Neural cell (in vitro differentiated cells): ENCODE results near the gene SEMA7A. TPM values are rescaled to one million over a fixed set of nuclear protein-coding genes. Genes with fewer than 3 reads are reported as not detected.
A peak's percentile ranks its signal among the peaks of the same experiment; 100 is the strongest.

Experiments
- H2AFZ ChIP-seq: fragments of 200-600, 300-800 bp; sonication (generic), shearing (Covaris generic); 2 replicates; pipeline ENCODE4 v1.6.0; 2014; ENCODE audit warnings: low read depth, mild to moderate bottlenecking, antibody characterized with exemption, low read length, moderate library complexity
- H3F3A ChIP-seq: fragments of 200-600 bp; shearing (Covaris generic); 2 replicates; pipeline ENCODE4 v1.6.1; 2016; ENCODE audit warnings: mild to moderate bottlenecking, moderate library complexity, mixed read lengths, antibody characterized with exemption, low read length; ENCODE audit not compliant: insufficient read depth, poor library complexity, severe bottlenecking
- H3K27ac ChIP-seq: fragments of 200-600, 300-800 bp; sonication (generic), shearing (Covaris generic); 2 replicates; pipeline ENCODE4 v1.5.1; 2014; ENCODE audit warnings: mild to moderate bottlenecking, low read length, moderate library complexity
- H3K27me3 ChIP-seq: fragments of 300-800, 200-600 bp; sonication (generic), shearing (Covaris generic); 2 replicates; pipeline ENCODE4 v1.6.0; 2014; ENCODE audit warnings: mild to moderate bottlenecking, low read depth, low read length, moderate library complexity; ENCODE audit not compliant: insufficient read depth
- H3K36me3 ChIP-seq: fragments of 300-800, 200-600 bp; sonication (generic), shearing (Covaris generic); 2 replicates; pipeline ENCODE4 v1.5.1; 2014; ENCODE audit warnings: mild to moderate bottlenecking, antibody characterized with exemption, low read length, moderate library complexity; ENCODE audit not compliant: insufficient read depth
- H3K4me2 ChIP-seq: fragments of 300-800, 200-600 bp; sonication (generic), shearing (Covaris generic); 2 replicates; pipeline ENCODE4 v1.6.0; 2014; ENCODE audit warnings: mild to moderate bottlenecking, low read length
- H3K4me3 ChIP-seq: fragments of 300-800, 200-600 bp; sonication (generic), shearing (Covaris generic); 2 replicates; pipeline ENCODE4 v1.5.1; 2014; ENCODE audit warnings: mild to moderate bottlenecking, low read length, moderate library complexity
- H3K79me2 ChIP-seq: fragments of 200-600 bp; shearing (Covaris generic); replicated peaks from 2 replicates; pipeline ENCODE4 v1.6.0; 2014; ENCODE audit warnings: mild to moderate bottlenecking, low read length, moderate library complexity; ENCODE audit not compliant: insufficient read depth
- H3K9ac ChIP-seq: fragments of 300-800, 200-600 bp; sonication (generic), shearing (Covaris generic); 2 replicates; pipeline ENCODE4 v1.6.1; 2016; ENCODE audit warnings: mild to moderate bottlenecking, low read length, mixed read lengths
- H3K9me2 ChIP-seq: fragments of 200-600 bp; shearing (Covaris generic); 2 replicates; pipeline ENCODE4 v1.6.1; 2016; ENCODE audit warnings: mild to moderate bottlenecking, low read length, mixed read lengths; ENCODE audit not compliant: insufficient read depth
- H3K9me3 ChIP-seq: fragments of 200-600, 300-800 bp; sonication (generic), shearing (Covaris generic); 2 replicates; pipeline ENCODE4 v1.6.1; 2016; ENCODE audit warnings: mild to moderate bottlenecking, mixed run types, low read length, moderate library complexity, mixed read lengths
- H4K20me1 ChIP-seq: fragments of 200-600 bp; shearing (Covaris generic); 2 replicates; pipeline ENCODE4 v1.6.1; 2016; ENCODE audit warnings: mild to moderate bottlenecking, mixed run types; ENCODE audit not compliant: insufficient read depth
- EP300 ChIP-seq: fragments of 450-650 bp; conservative IDR thresholded peaks from 2 replicates; pipeline ENCODE4 v1.6.1; 2014; ENCODE audit warnings: antibody characterized with exemption, mild to moderate bottlenecking, moderate library complexity; ENCODE audit not compliant: poor library complexity, severe bottlenecking
- EZH2 ChIP-seq: fragments of 200-600, 300-800 bp; shearing (Covaris generic), sonication (generic); IDR thresholded peaks from 2 replicates; pipeline ENCODE4 v1.6.1; 2014; ENCODE audit warnings: antibody characterized with exemption, low read length, borderline replicate concordance, mild to moderate bottlenecking; ENCODE audit not compliant: insufficient read depth, poor library complexity, severe bottlenecking
- MXI1 ChIP-seq: fragments of 450-650 bp; conservative IDR thresholded peaks from 2 replicates; pipeline ENCODE4 v1.6.1; 2014; ENCODE audit warnings: antibody characterized with exemption, mild to moderate bottlenecking; ENCODE audit not compliant: poor library complexity, severe bottlenecking
- POLR2AphosphoS5 ChIP-seq: IDR thresholded peaks from 2 replicates; pipeline ENCODE4 v1.6.1; 2012
- RAD21 ChIP-seq: fragments of 450-650 bp; conservative IDR thresholded peaks from 2 replicates; pipeline ENCODE4 v1.6.1; 2014; ENCODE audit warnings: antibody characterized with exemption, mild to moderate bottlenecking, moderate library complexity
- SMC3 ChIP-seq: fragments of 450-650 bp; conservative IDR thresholded peaks from 2 replicates; pipeline ENCODE4 v1.6.1; 2014; ENCODE audit warnings: antibody characterized with exemption, mild to moderate bottlenecking, moderate library complexity; ENCODE audit not compliant: poor library complexity
- TAF1 ChIP-seq: IDR thresholded peaks from 2 replicates; pipeline ENCODE4 v1.6.1; 2012; ENCODE audit warnings: low read depth
- polyA plus RNA-seq: library from polyadenylated mRNA; depleted of rRNA; stranded (reverse); fragments of >200 nt; gene quantifications from 2 replicates; pipeline ENCODE4 v1.2.3, GENCODE V29; 2014
- TF ChIP-seq, protein P1 (sequence below): IDR thresholded peaks from 2 replicates; pipeline ENCODE4 v1.6.1; 2012; ENCODE audit warnings: borderline replicate concordance
- TF ChIP-seq, protein P2 (sequence below): fragments of 450-650 bp; IDR thresholded peaks from 2 replicates; pipeline ENCODE4 v1.5.1; 2014; ENCODE audit warnings: antibody characterized with exemption, mild to moderate bottlenecking, moderate library complexity; ENCODE audit not compliant: poor library complexity, severe bottlenecking

Gene SEMA7A
- polyA plus RNA-seq, 1 donor from 2014 or later = 28.8 TPM

DNA sequence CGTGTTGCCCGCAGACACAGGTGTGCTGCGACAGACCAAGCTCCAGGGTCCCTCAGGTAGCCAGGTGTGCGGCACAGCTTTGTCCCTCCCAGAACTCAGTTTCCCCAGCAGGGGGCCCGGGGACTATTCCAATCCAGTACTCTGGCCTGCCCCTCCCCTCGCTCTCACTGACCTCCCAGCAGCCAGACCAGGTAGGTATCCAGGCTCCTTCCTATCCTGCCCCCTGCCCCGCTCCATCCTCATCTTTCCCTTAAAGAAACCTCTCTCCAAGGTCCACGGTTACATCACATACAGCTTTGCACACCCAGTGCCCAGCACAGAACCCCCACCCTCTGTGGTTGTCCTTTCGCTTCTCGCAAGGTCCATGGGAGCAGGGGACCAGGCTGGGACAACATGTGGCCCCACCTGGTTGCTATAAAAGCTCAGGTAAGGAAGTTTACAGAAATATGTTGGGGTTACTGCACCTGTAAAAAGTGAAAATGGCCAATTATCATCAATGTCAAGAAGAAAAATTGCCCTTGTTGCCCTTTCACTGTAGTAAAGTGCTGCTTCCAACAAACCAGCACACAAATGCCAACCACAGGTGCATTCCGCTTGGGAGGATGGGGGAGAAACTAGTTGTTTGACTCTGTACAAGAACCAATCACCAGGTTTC is 59.0 kb downstream of the SEMA7A start (continued):
- no peak for TF ChIP-seq EZH2

DNA sequence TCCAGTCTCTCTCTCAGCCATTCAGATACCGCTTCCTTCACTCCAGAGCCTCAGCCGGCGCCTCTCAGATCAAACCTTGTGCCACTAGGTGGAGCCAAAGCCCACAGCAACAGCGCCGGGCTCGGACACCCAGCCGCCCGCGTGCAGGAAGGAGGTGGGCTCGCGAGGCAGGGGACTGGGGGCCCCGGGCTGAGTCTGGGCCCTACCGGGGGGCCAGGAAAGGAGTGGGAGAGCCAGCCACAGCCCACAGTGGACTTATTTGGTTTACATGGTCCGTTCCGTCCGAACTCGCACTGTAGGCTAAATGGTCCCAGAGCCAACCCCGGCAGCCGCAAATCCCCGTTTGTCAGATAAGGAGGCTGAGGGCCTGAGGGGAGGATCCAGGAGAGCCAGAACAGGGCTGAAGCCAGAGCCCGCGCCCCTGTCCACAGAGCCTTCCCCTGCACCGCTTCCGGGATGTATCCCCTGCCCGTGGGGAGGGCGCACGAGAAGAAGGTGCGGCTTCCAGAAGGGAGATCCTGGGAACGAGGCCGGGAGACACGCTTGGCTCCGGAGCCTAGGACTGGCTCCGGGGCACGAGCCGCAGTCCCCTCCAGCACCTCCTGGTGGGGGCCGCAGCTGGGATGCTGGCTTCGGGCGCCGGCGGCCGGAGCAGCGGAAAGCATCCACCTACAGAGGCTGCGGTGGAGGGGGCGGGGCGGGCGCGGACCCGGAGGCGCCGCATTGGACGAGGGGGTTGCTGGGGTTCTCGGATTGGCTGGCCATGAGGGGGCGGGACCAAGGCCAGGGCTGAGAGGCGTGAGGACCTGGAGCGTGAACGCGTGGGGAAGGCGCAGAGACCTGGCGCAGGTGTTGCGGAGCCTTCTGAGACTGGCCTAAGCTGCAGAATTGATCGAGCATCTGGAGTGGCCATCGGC is 59.8 kb downstream of the SEMA7A start:
- peak overlapping the region; percentile 91 for H3K4me2 ChIP-seq
- no peaks in the 10 kb centered on the region for H3K36me3 ChIP-seq
- H4K20me1 ChIP-seq = no peaks in the 10 kb centered on the region
- peak overlapping the region; percentile 60 for H2AFZ ChIP-seq
- peak overlapping the region; percentile 45 for H3K27ac ChIP-seq
- TF ChIP-seq EP300 = peak; percentile 15
- TF ChIP-seq EZH2 = no peak
- TF ChIP-seq, protein P1, sequence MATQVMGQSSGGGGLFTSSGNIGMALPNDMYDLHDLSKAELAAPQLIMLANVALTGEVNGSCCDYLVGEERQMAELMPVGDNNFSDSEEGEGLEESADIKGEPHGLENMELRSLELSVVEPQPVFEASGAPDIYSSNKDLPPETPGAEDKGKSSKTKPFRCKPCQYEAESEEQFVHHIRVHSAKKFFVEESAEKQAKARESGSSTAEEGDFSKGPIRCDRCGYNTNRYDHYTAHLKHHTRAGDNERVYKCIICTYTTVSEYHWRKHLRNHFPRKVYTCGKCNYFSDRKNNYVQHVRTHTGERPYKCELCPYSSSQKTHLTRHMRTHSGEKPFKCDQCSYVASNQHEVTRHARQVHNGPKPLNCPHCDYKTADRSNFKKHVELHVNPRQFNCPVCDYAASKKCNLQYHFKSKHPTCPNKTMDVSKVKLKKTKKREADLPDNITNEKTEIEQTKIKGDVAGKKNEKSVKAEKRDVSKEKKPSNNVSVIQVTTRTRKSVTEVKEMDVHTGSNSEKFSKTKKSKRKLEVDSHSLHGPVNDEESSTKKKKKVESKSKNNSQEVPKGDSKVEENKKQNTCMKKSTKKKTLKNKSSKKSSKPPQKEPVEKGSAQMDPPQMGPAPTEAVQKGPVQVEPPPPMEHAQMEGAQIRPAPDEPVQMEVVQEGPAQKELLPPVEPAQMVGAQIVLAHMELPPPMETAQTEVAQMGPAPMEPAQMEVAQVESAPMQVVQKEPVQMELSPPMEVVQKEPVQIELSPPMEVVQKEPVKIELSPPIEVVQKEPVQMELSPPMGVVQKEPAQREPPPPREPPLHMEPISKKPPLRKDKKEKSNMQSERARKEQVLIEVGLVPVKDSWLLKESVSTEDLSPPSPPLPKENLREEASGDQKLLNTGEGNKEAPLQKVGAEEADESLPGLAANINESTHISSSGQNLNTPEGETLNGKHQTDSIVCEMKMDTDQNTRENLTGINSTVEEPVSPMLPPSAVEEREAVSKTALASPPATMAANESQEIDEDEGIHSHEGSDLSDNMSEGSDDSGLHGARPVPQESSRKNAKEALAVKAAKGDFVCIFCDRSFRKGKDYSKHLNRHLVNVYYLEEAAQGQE = peak; percentile 55
- peak; percentile 93 for TF ChIP-seq SMC3
- TF ChIP-seq, protein P2, sequence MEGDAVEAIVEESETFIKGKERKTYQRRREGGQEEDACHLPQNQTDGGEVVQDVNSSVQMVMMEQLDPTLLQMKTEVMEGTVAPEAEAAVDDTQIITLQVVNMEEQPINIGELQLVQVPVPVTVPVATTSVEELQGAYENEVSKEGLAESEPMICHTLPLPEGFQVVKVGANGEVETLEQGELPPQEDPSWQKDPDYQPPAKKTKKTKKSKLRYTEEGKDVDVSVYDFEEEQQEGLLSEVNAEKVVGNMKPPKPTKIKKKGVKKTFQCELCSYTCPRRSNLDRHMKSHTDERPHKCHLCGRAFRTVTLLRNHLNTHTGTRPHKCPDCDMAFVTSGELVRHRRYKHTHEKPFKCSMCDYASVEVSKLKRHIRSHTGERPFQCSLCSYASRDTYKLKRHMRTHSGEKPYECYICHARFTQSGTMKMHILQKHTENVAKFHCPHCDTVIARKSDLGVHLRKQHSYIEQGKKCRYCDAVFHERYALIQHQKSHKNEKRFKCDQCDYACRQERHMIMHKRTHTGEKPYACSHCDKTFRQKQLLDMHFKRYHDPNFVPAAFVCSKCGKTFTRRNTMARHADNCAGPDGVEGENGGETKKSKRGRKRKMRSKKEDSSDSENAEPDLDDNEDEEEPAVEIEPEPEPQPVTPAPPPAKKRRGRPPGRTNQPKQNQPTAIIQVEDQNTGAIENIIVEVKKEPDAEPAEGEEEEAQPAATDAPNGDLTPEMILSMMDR = peak; percentile 99
- TF ChIP-seq MXI1 = peak; percentile 62
- no peak for TF ChIP-seq TAF1
- TF ChIP-seq RAD21 = peak; percentile 99
- peak; percentile 20 for TF ChIP-seq POLR2AphosphoS5
- H3K27me3 ChIP-seq = no peaks in the 10 kb centered on the region
- H3K4me3 ChIP-seq = peak overlapping the region; percentile 92
- no peaks in the 10 kb centered on the region for H3K9me3 ChIP-seq
- H3K79me2 ChIP-seq = no peaks in the 10 kb centered on the region
- H3F3A ChIP-seq = no peaks in the 10 kb centered on the region
- H3K9ac ChIP-seq = peak overlapping the region; percentile 73
- no peaks in the 10 kb centered on the region for H3K9me2 ChIP-seq
